Testis (tissue), 3 donors: Measurements from ENCODE around the gene DEPDC5. TPM values are rescaled to one million over a fixed set of nuclear protein-coding genes. Genes with fewer than 3 reads are reported as not detected.

ENCODE experiments used
- DNase-seq: peaks from one replicate; pipeline ENCODE4 v3.0.0-alpha.2; 2019
- H3K27ac ChIP-seq, 2 donors: fragments of 200-600 bp; sonication (generic); one replicate each; pipeline ENCODE4 v1.5.1; 2019
- H3K27me3 ChIP-seq: fragments of 200-600 bp; sonication (generic); one replicate; pipeline ENCODE4 v1.5.1; 2019
- H3K36me3 ChIP-seq: fragments of 200-600 bp; sonication (generic); one replicate; pipeline ENCODE4 v1.5.1; 2017; ENCODE audit warnings: low read depth; ENCODE audit errors: missing control alignments
- H3K4me1 ChIP-seq: fragments of 200-600 bp; sonication (generic); one replicate; pipeline ENCODE4 v1.5.1; 2019
- H3K4me3 ChIP-seq, 2 donors: fragments of 200-600 bp; sonication (generic); one replicate each; pipeline ENCODE4 v1.5.1; 2017 to 2019
- H3K9me3 ChIP-seq: fragments of 200-600 bp; sonication (generic); one replicate; pipeline ENCODE4 v1.5.1; 2017
- CTCF ChIP-seq, 3 experiments: fragments of 450-650 bp in 2 of 3; fragments of 200-600 bp in 1 of 3; sonication (generic) in 1 of 3; IDR thresholded peaks; one replicate each; pipeline ENCODE4 v1.5.1; 2016 to 2019; ENCODE audit warnings: antibody characterized with exemption in 3 of 3, mild to moderate bottlenecking in 2 of 3, moderate library complexity in 1 of 3
- POLR2A ChIP-seq: fragments of 450-650 bp; IDR thresholded peaks from one replicate; pipeline ENCODE4 v1.6.1; 2017; ENCODE audit warnings: antibody characterized with exemption, mild to moderate bottlenecking, moderate library complexity
- WGBS, 2 donors: methylation state at CpG; one replicate each; pipeline ENCODE4 v1.1.5; 2018; 5-methylcytosine and 5-hydroxymethylcytosine counted together
- intact Hi-C: fragments of 100-400 bp; cut with DNase I; formaldehyde crosslinking; loops from one replicate; pipeline ENCODE4 v1.15.1; 2023; ENCODE audit warnings: low total_unique reads
- polyA plus RNA-seq: library from polyadenylated mRNA; stranded (reverse); fragments of 350-450 nt; fragmentation: Illumina TruSeq; extraction: RNeasy Lipid Tissue Mini Kit (QIAGEN cat#74804); gene quantifications from one replicate; pipeline ENCODE4 v1.2.3, GENCODE V29; 2014; ENCODE audit warnings: low read depth, low replicate concordance; ENCODE audit not compliant: insufficient read depth
- total RNA-seq, 2 donors: library from RNA; depleted of rRNA; stranded (reverse); fragments of >200 nt; gene quantifications; one replicate each; pipeline ENCODE4 v1.2.3, GENCODE V29; 2016

Gene DEPDC5
- total and polyA plus RNA-seq, 3 donors from 2014 or later, result 22.1 to 70.6 (median 57.8) TPM

- Histone ChIP-seq H3K9me3 (no peaks in the 10 kb centered on the region), H3K27ac (no peak overlapping the region), H3K4me3 (no peak overlapping the region), H3K36me3 (no peaks in the 10 kb centered on the region), H3K27me3 (no peaks in the 10 kb centered on the region), H3K4me1 (no peaks in the 10 kb centered on the region)
- TF ChIP-seq CTCF (IDR thresholded peaks at IDR 0.05) (no peak), POLR2A (no peak)
- intact Hi-C loops, result no loop called here
- DNase-seq, result no peak
- 86 to 94% methylated on average over 11 of the region's 11 CpGs for WGBS, 2 donors
These were observed 107.5 kb downstream of the DEPDC5 start for GRCh38 chr22:31861226-31861840.

- no peak overlapping the region for H3K27ac ChIP-seq
- WGBS, 2 donors, result 80 to 93% methylated on average over 4 of the region's 4 CpGs
- H3K36me3 ChIP-seq, result no peaks in the 10 kb centered on the region
- DNase-seq, result no peak
- no peaks in the 10 kb centered on the region for H3K4me1 ChIP-seq
- H3K4me3 ChIP-seq, result no peak overlapping the region
- TF ChIP-seq POLR2A (no peak), CTCF (IDR thresholded peaks at IDR 0.05) (no peak)
- no peaks in the 10 kb centered on the region for H3K27me3 ChIP-seq
- H3K9me3 ChIP-seq, result no peaks in the 10 kb centered on the region
- intact Hi-C loops, result no loop called here
These were observed 113.1 kb downstream of the DEPDC5 start for GRCh38 chr22:31866918-31867317.

- no peak for TF ChIP-seq CTCF (IDR thresholded peaks at IDR 0.05)
- TF ChIP-seq POLR2A, result no peak
- H3K9me3 ChIP-seq, result no peaks in the 10 kb centered on the region
- intact Hi-C loops, result no loop called here
- H3K4me1 ChIP-seq, result no peaks in the 10 kb centered on the region
- H3K27me3 ChIP-seq, result no peaks in the 10 kb centered on the region
- DNase-seq, result no peak
- H3K36me3 ChIP-seq, result no peaks in the 10 kb centered on the region
- 91 to 95% methylated on average over 3 of the region's 3 CpGs for WGBS, 2 donors
- no peak overlapping the region for H3K27ac ChIP-seq
- no peak overlapping the region for H3K4me3 ChIP-seq
These were observed 113.8 kb downstream of the DEPDC5 start for GRCh38 chr22:31867386-31868153.

GRCh38 chr22:31869739-31870138, 115.9 kb downstream of the DEPDC5 start:
- Histone ChIP-seq H3K9me3 (no peaks in the 10 kb centered on the region), H3K27me3 (no peaks in the 10 kb centered on the region), H3K4me1 (no peaks in the 10 kb centered on the region), H3K36me3 (no peaks in the 10 kb centered on the region), H3K4me3 (no peak overlapping the region), H3K27ac (no peak overlapping the region)
- intact Hi-C loops, result no loop called here
- TF ChIP-seq POLR2A (no peak), CTCF (IDR thresholded peaks at IDR 0.05) (no peak)
- WGBS, 2 donors, result 84 to 86% methylated on average over 5 of the region's 5 CpGs
- DNase-seq, result no peak
